Caco-2 (cell line): ENCODE data around the gene EXOC2. TPM values are rescaled to one million over a fixed set of nuclear protein-coding genes. Genes with fewer than 3 reads are reported as not detected.
"Not testable (repeated sequence)": the region's sequence is repeated elsewhere in the genome, so short reads cannot be mapped to it uniquely, and the experiment has no call there.

Experiments used
- BruUV-seq: library from RNA; stranded (reverse); fragments of 400-500 nt; replicated peaks from 2 replicates; lab custom pipeline; 2021; lab: Mats Ljungman, UMichigan
- CTCF ChIA-PET: fragments of 300-600 bp; sonication (Branson Sonifier 250); formaldehyde crosslinking; loops from one replicate; lab custom pipeline; 2022; ENCODE audit warnings: antibody characterized with exemption; lab: Charles Lee
- POLR2A ChIA-PET: fragments of 300-600 bp; sonication (Branson Sonifier 250); formaldehyde crosslinking; loops from one replicate; lab custom pipeline; 2022; ENCODE audit warnings: antibody characterized with exemption; lab: Charles Lee
- DNase-seq, 2 experiments: peaks; one replicate each; pipeline versions ENCODE4 v3.0.0 to v3.0.0-alpha.2; 2020 to 2022
- H3K27me3 ChIP-seq: replicated peaks from 2 replicates; pipeline ENCODE4 v1.6.0; 2011; ENCODE audit warnings: low read length; ENCODE audit not compliant: control insufficient read depth, insufficient read depth
- H3K36me3 ChIP-seq: 2 replicates; pipeline ENCODE4 v1.5.1; 2011; ENCODE audit warnings: low read length; ENCODE audit not compliant: control insufficient read depth, insufficient read depth
- H3K4me1 ChIP-seq: fragments of 250-450 bp; sonication (Bioruptor Pico); 2 replicates; pipeline ENCODE4 v1.5.1; 2020; ENCODE audit warnings: mild to moderate bottlenecking
- H3K4me3 ChIP-seq: 2 replicates; pipeline ENCODE4 v1.5.1; 2011; ENCODE audit warnings: low read depth, mild to moderate bottlenecking, control low read depth, low read length
- H3K9me3 ChIP-seq: fragments of 250-450 bp; sonication (Bioruptor Pico); 2 replicates; pipeline ENCODE4 v1.5.1; 2020; ENCODE audit warnings: mild to moderate bottlenecking, moderate library complexity
- H3K27ac Mint-ChIP-seq: one replicate; pipeline ENCODE4 v1.8.0; 2022; ENCODE audit warnings: mixed read lengths; ENCODE audit not compliant: unreplicated experiment
- H3K27me3 Mint-ChIP-seq: one replicate; pipeline ENCODE4 v1.8.0; 2022; ENCODE audit warnings: mixed read lengths; ENCODE audit not compliant: insufficient read depth, unreplicated experiment
- H3K36me3 Mint-ChIP-seq: one replicate; pipeline ENCODE4 v1.8.0; 2022; ENCODE audit warnings: mild to moderate bottlenecking, mixed read lengths; ENCODE audit not compliant: insufficient read depth, unreplicated experiment
- H3K4me1 Mint-ChIP-seq: one replicate; pipeline ENCODE4 v1.8.0; 2022; ENCODE audit warnings: low read depth, mixed read lengths; ENCODE audit not compliant: unreplicated experiment
- H3K4me3 Mint-ChIP-seq: one replicate; pipeline ENCODE4 v1.8.0; 2022; ENCODE audit warnings: mild to moderate bottlenecking, moderate library complexity, mixed read lengths; ENCODE audit not compliant: unreplicated experiment
- H3K9me3 Mint-ChIP-seq: one replicate; pipeline ENCODE4 v1.8.0; 2022; ENCODE audit warnings: mixed read lengths; ENCODE audit not compliant: unreplicated experiment
- CTCF ChIP-seq, 2 experiments: fragments of 200-600 bp in 1 of 2; IDR thresholded peaks; 1 replicate in 1 of 2; 2 replicates in 1 of 2; pipeline versions ENCODE4 v1.5.1 to v1.8.0; 2011 to 2022; ENCODE audit warnings: antibody characterized with exemption in 1 of 2, control low read depth in 1 of 2, inconsistent platforms in 1 of 2, low read depth in 1 of 2, low read length in 1 of 2, mild to moderate bottlenecking in 1 of 2, moderate library complexity in 1 of 2; ENCODE audit not compliant: insufficient read depth in 1 of 2, severe bottlenecking in 1 of 2, unreplicated experiment in 1 of 2
- intact Hi-C: fragments of 100-400 bp; cut with micrococcal nuclease; formaldehyde crosslinking; loops from one replicate; pipeline ENCODE4 v1.10.0; 2022; ENCODE audit not compliant: unreplicated experiment
- total RNA-seq: library from RNA; stranded (reverse); gene quantifications from 2 replicates; pipeline ENCODE4 v1.2.3, GENCODE V29; 2022

The EXOC2 gene
- total RNA-seq, 1 experiment from 2014 or later: 21.4 TPM

DNA sequence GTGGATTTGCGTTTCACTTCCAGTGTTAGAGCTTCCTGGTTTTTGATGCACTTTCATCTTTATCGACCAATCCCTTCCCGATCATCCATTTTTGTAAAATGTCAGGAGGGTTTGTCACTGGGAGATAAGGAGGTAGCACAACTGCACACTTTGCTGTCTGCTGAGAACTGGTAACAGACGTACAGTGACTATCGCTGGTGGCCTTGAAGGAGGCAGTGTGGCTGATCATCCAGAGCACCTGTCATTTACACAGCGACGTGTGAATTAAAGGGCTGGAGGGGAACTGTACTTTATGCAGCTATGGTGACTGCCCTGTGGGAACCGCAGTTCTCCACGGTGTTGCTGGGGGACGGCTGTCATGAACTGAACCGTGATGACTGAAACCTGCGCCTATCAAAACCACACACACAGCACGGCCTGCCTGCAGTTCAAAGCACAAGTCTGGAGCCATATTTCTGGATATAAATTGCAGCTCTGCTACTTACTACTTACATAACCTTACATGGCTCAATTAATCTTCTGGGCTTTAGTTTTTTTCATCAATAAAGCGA is 86.0 kb downstream of the EXOC2 start:
- ChIA-PET CTCF (no interaction called here), POLR2A (no interaction called here)
- H3K27me3 Mint-ChIP-seq: no peaks in the 10 kb centered on the region
- no peaks in the 10 kb centered on the region for H3K36me3 ChIP-seq
- no peak overlapping the region for H3K27ac Mint-ChIP-seq
- H3K27me3 ChIP-seq: no peaks in the 10 kb centered on the region
- no peaks in the 10 kb centered on the region for H3K9me3 Mint-ChIP-seq
- H3K4me3 ChIP-seq: no peak overlapping the region
- no peak for TF ChIP-seq CTCF (IDR thresholded peaks at IDR 0.05; ENCODE audit: insufficient read depth in 1 of 2, low read depth in 1 of 2, low read length in 1 of 2, severe bottlenecking in 1 of 2, unreplicated experiment in 1 of 2)
- H3K4me1 ChIP-seq: no peaks in the 10 kb centered on the region
- H3K4me1 Mint-ChIP-seq: no peaks in the 10 kb centered on the region
- no peak for DNase-seq
- no peaks in the 10 kb centered on the region for H3K9me3 ChIP-seq
- H3K4me3 Mint-ChIP-seq: no peak overlapping the region
- no TSS peak for BruUV-seq
- intact Hi-C loops: no loop called here
- peaks cover 20% of the 10 kb centered on the region for H3K36me3 Mint-ChIP-seq

DNA sequence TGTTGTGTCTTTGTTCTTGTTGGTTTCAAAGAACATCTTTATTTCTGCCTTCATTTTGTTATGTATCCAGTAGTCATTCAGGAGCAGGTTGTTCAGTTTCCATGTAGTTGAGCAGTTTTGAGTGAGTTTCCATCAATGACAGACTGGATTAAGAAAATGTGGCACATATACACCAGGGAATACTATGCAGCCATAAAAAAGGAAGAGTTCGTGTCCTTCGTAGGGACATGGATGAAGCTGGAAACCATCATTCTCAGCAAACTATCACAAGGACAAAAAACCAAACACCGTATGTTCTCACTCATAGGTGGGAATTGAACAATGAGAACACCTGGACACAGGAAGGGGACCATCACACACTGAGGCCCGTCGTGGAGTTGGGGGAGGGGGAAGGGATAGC is 87.0 kb downstream of the EXOC2 start:
- CTCF ChIA-PET, H3K36me3 ChIP-seq, H3K27ac Mint-ChIP-seq, H3K9me3 Mint-ChIP-seq, H3K9me3 ChIP-seq, H3K4me1 ChIP-seq, H3K4me3 Mint-ChIP-seq, H3K4me3 ChIP-seq, DNase-seq, H3K27me3 ChIP-seq, H3K4me1 Mint-ChIP-seq, POLR2A ChIA-PET, H3K27me3 Mint-ChIP-seq, BruUV-seq, intact Hi-C loops: not testable (repeated sequence)
- H3K36me3 Mint-ChIP-seq: peaks cover 20% of the 10 kb centered on the region

DNA sequence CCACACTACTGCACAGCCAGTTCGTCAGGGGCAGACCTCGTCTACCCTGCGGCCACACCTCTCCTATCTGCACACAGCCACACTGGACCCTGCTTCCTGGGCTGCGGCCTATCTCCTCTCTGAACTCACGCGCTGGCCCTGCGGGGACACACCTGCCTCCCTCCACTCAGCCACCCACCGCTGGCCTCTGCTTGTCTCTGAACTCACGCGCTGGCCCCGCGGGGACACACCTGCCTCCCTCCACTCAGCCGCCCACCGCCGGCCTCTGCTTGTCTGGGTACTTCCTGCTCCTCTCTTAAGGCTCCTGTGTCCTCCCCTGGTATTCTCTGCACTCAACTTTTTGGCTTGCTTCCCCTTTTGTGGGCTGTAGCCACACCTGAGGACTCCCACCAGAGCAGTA is 88.4 kb downstream of the EXOC2 start:
- ChIA-PET POLR2A (no interaction called here), CTCF (no interaction called here)
- no TSS peak for BruUV-seq
- H3K4me1 ChIP-seq: no peaks in the 10 kb centered on the region
- no peaks in the 10 kb centered on the region for H3K4me1 Mint-ChIP-seq
- H3K27ac Mint-ChIP-seq: no peak overlapping the region
- no peak overlapping the region for H3K4me3 ChIP-seq
- DNase-seq: no peak
- no peaks in the 10 kb centered on the region for H3K27me3 Mint-ChIP-seq
- H3K9me3 ChIP-seq: no peaks in the 10 kb centered on the region
- intact Hi-C loops: no loop called here
- no peaks in the 10 kb centered on the region for H3K27me3 ChIP-seq
- peaks cover 20% of the 10 kb centered on the region for H3K36me3 Mint-ChIP-seq
- H3K36me3 ChIP-seq: no peaks in the 10 kb centered on the region
- no peaks in the 10 kb centered on the region for H3K9me3 Mint-ChIP-seq
- H3K4me3 Mint-ChIP-seq: no peak overlapping the region
- no peak for TF ChIP-seq CTCF (IDR thresholded peaks at IDR 0.05; ENCODE audit: insufficient read depth in 1 of 2, low read depth in 1 of 2, low read length in 1 of 2, severe bottlenecking in 1 of 2, unreplicated experiment in 1 of 2)
